Activated T-cell treated with anti-CD3 and anti-CD28 coated beads, Interleukin-2, amount 50 U/mL, for 72 hours (primary cell): ENCODE measurements around the gene HDAC8. TPM values are rescaled to one million over a fixed set of nuclear protein-coding genes. Genes with fewer than 3 reads are reported as not detected.

Experiments
- ATAC-seq, 2 donors: fragments of 150-1000 bp; cut with Tn5 transposase; replicated peaks in 1 of 2; 2 replicates each; pipeline ENCODE4 v1.10.0; 2021; ENCODE audit warnings: moderate library complexity in 2 of 2, mild to moderate bottlenecking in 1 of 2
- DNase-seq, 2 donors: peaks; one replicate each; pipeline ENCODE4 v3.0.0; 2021 to 2022; ENCODE audit warnings: mixed read lengths in 1 of 2
- H3K27ac Mint-ChIP-seq: one replicate; pipeline ENCODE4 v1.8.0; 2022; ENCODE audit warnings: mild to moderate bottlenecking, moderate library complexity, mixed read lengths
- H3K27me3 Mint-ChIP-seq: one replicate; pipeline ENCODE4 v1.8.0; 2022; ENCODE audit warnings: low read depth, mixed read lengths
- H3K36me3 Mint-ChIP-seq, 2 donors: one replicate each; pipeline ENCODE4 v1.8.0; 2022; ENCODE audit warnings: mixed read lengths in 2 of 2, mild to moderate bottlenecking in 1 of 2; ENCODE audit not compliant: insufficient read depth in 2 of 2
- H3K4me1 Mint-ChIP-seq: one replicate; pipeline ENCODE4 v1.8.0; 2022; ENCODE audit warnings: low read depth, mixed read lengths
- H3K4me3 Mint-ChIP-seq, 2 donors: one replicate each; pipeline ENCODE4 v1.8.0; 2022; ENCODE audit warnings: mild to moderate bottlenecking in 2 of 2, mixed read lengths in 2 of 2, moderate library complexity in 2 of 2
- H3K9me3 Mint-ChIP-seq, 2 donors: one replicate each; pipeline ENCODE4 v1.8.0; 2022; ENCODE audit warnings: mixed read lengths in 2 of 2
- total RNA-seq, 2 donors: library from RNA; stranded (reverse); gene quantifications; one replicate each; pipeline ENCODE4 v1.2.3, GENCODE V29; 2022

HDAC8 gene
- total RNA-seq, 2 donors from 2014 or later: 23.5 to 24.3 TPM

GRCh38 chrX:72312311-72312940, 260.2 kb downstream of the HDAC8 start:
- ATAC-seq (no peak), DNase-seq (no peak)
- Mint-ChIP-seq H3K9me3 (no peaks in the 10 kb centered on the region), H3K4me3 (no peak overlapping the region), H3K27me3 (peaks cover 58% of the 10 kb centered on the region), H3K27ac (no peak overlapping the region), H3K36me3 (no peaks in the 10 kb centered on the region), H3K4me1 (peaks cover 8% of the 10 kb centered on the region)

- Mint-ChIP-seq H3K4me1 (peaks cover 20% of the 10 kb centered on the region), H3K27me3 (peaks cover 64% of the 10 kb centered on the region), H3K4me3 (peak overlapping the region in 1 of 2 donors; percentile 48), H3K36me3 (no peaks in the 10 kb centered on the region), H3K9me3 (no peaks in the 10 kb centered on the region), H3K27ac (no peak overlapping the region)
- DNase-seq: no peak
- no peak for ATAC-seq
Measured at GRCh38 chrX:72309297-72310071, 263.2 kb downstream of the HDAC8 start.

- Mint-ChIP-seq H3K27me3 (peaks cover 68% of the 10 kb centered on the region), H3K27ac (no peak overlapping the region), H3K36me3 (no peaks in the 10 kb centered on the region), H3K4me3 (peak overlapping the region; percentile 68 to 86), H3K9me3 (no peaks in the 10 kb centered on the region), H3K4me1 (peaks cover 20% of the 10 kb centered on the region)
- ATAC-seq (peak; percentile 36 to 43), DNase-seq (peak; percentile 27 to 38)
Measured at GRCh38 chrX:72308566-72309296, 263.9 kb downstream of the HDAC8 start.

- Mint-ChIP-seq H3K4me3 (peak overlapping the region; percentile 68 to 86), H3K27me3 (peaks cover 68% of the 10 kb centered on the region), H3K4me1 (peaks cover 20% of the 10 kb centered on the region), H3K9me3 (no peaks in the 10 kb centered on the region), H3K27ac (no peak overlapping the region), H3K36me3 (no peaks in the 10 kb centered on the region)
- no peak for ATAC-seq
- DNase-seq: no peak
Measured at GRCh38 chrX:72308209-72308565, 264.5 kb downstream of the HDAC8 start.

GRCh38 chrX:72307646-72308051, 265.0 kb downstream of the HDAC8 start:
- Mint-ChIP-seq H3K4me3 (peak overlapping the region; percentile 86 to 91), H3K27ac (no peak overlapping the region), H3K9me3 (no peaks in the 10 kb centered on the region), H3K4me1 (peaks cover 20% of the 10 kb centered on the region), H3K27me3 (peaks cover 68% of the 10 kb centered on the region), H3K36me3 (no peaks in the 10 kb centered on the region)
- DNase-seq: no peak
- ATAC-seq: no peak

GRCh38 chrX:72306851-72307645, 265.6 kb downstream of the HDAC8 start:
- Mint-ChIP-seq H3K4me1 (peaks cover 20% of the 10 kb centered on the region), H3K9me3 (no peaks in the 10 kb centered on the region), H3K36me3 (no peaks in the 10 kb centered on the region), H3K27ac (peak overlapping the region; percentile 85), H3K4me3 (peak overlapping the region; percentile 86 to 91), H3K27me3 (peaks cover 68% of the 10 kb centered on the region)
- ATAC-seq (peak; percentile 56 to 64), DNase-seq (peak; percentile 18 to 44)

- Mint-ChIP-seq H3K4me1 (peaks cover 20% of the 10 kb centered on the region), H3K4me3 (peak overlapping the region; percentile 84 to 86), H3K9me3 (no peaks in the 10 kb centered on the region), H3K27me3 (peaks cover 71% of the 10 kb centered on the region), H3K27ac (no peak overlapping the region), H3K36me3 (no peaks in the 10 kb centered on the region)
- DNase-seq: no peak
- peak; percentile 20 to 38 for ATAC-seq
Measured at GRCh38 chrX:72306085-72306801, 266.4 kb downstream of the HDAC8 start.

- H3K4me3 Mint-ChIP-seq: peak within 1 kb of the TSS; percentile 86 to 91
- no peaks in the 10 kb centered on the region for H3K9me3 Mint-ChIP-seq
- ATAC-seq: peak; percentile 34 to 49
- peak in 1 of 2 donors; percentile 22 for DNase-seq
- H3K36me3 Mint-ChIP-seq: no peaks in the 10 kb centered on the region
- peaks cover 79% of the 10 kb centered on the region for H3K27me3 Mint-ChIP-seq
- peak within 1 kb of the TSS; percentile 85 for H3K27ac Mint-ChIP-seq
- peaks cover 20% of the 10 kb centered on the region for H3K4me1 Mint-ChIP-seq
Measured at GRCh38 chrX:72305286-72306084, 267.2 kb downstream of the HDAC8 start, which contains the start of gene CITED1. Gene CITED1, minus strand, starts transcription at chrX:72305914. Its CDS starts 3,045 bp downstream, at chrX:72302869.

- ATAC-seq (no peak), DNase-seq (no peak)
- Mint-ChIP-seq H3K4me1 (peaks cover 20% of the 10 kb centered on the region), H3K36me3 (no peaks in the 10 kb centered on the region), H3K27me3 (peaks cover 82% of the 10 kb centered on the region), H3K4me3 (peak overlapping the region; percentile 81 to 84), H3K27ac (no peak overlapping the region), H3K9me3 (no peaks in the 10 kb centered on the region)
Measured at GRCh38 chrX:72304877-72305276, 267.8 kb downstream of the HDAC8 start.

GRCh38 chrX:72301781-72302180, 270.9 kb downstream of the HDAC8 start:
- Mint-ChIP-seq H3K36me3 (no peaks in the 10 kb centered on the region), H3K27me3 (peaks cover 81% of the 10 kb centered on the region), H3K4me1 (peaks cover 6% of the 10 kb centered on the region), H3K27ac (no peak overlapping the region), H3K9me3 (no peaks in the 10 kb centered on the region), H3K4me3 (no peak overlapping the region)
- ATAC-seq: no peak
- DNase-seq: no peak

- Mint-ChIP-seq H3K27me3 (peaks cover 94% of the 10 kb centered on the region), H3K36me3 (no peaks in the 10 kb centered on the region), H3K9me3 (no peaks in the 10 kb centered on the region), H3K4me1 (peaks cover 5% of the 10 kb centered on the region), H3K27ac (no peak overlapping the region), H3K4me3 (no peak overlapping the region)
- ATAC-seq: no peak
- DNase-seq: no peak
Measured at GRCh38 chrX:72299891-72300630, 272.6 kb downstream of the HDAC8 start.
